ENCODE data around the gene FCN3.
"Not testable (repeated sequence)": the region's sequence is repeated elsewhere in the genome, so short reads cannot be mapped to it uniquely, and the experiment has no call there.

Gene FCN3

GRCh38 chr1:27399251-27400025 is 24.8 kb upstream of the FCN3 start:
- no peak for DNase-seq (ENCODE audit: low spot score)

GRCh38 chr1:27398405-27399149 is 24.0 kb upstream of the FCN3 start:
- DNase-seq (ENCODE audit: low spot score) = no peak

- DNase-seq (ENCODE audit: low spot score) = no peak
Observed at GRCh38 chr1:27397749-27398148, 23.1 kb upstream of the FCN3 start.

GRCh38 chr1:27397110-27397509 is 22.5 kb upstream of the FCN3 start:
- DNase-seq (ENCODE audit: low spot score) = no peak

- DNase-seq (ENCODE audit: low spot score) = peak; percentile 77
Observed at GRCh38 chr1:27395441-27396195, 21.0 kb upstream of the FCN3 start.

- no peak for DNase-seq (ENCODE audit: low spot score)
Observed at GRCh38 chr1:27394925-27395324, 20.3 kb upstream of the FCN3 start.

GRCh38 chr1:27394282-27394658 is 19.6 kb upstream of the FCN3 start:
- DNase-seq (ENCODE audit: low spot score) = no peak

GRCh38 chr1:27393641-27394281 is 19.1 kb upstream of the FCN3 start:
- DNase-seq (ENCODE audit: low spot score) = no peak

GRCh38 chr1:27392778-27393635 is 18.4 kb upstream of the FCN3 start:
- no peak for DNase-seq (ENCODE audit: low spot score)

GRCh38 chr1:27392096-27392777 is 17.6 kb upstream of the FCN3 start, which contains the start of gene GPR3:
Gene GPR3, plus strand, starts transcription at chr1:27392622. Its CDS starts 1,177 bp downstream, at chr1:27393799.
- DNase-seq (ENCODE audit: low spot score) = peak; percentile 86

- peak; percentile 53 for DNase-seq (ENCODE audit: low spot score)
Observed at GRCh38 chr1:27391511-27392095, 17.0 kb upstream of the FCN3 start.

- DNase-seq (ENCODE audit: low spot score) = peak; percentile 65
Observed at GRCh38 chr1:27388337-27389005, 13.8 kb upstream of the FCN3 start.

- not testable (repeated sequence) for DNase-seq (ENCODE audit: low spot score)
Observed at GRCh38 chr1:27384797-27385196, 10.2 kb upstream of the FCN3 start.

- no peak for DNase-seq (ENCODE audit: low spot score)
Observed at GRCh38 chr1:27383661-27384060, 9.0 kb upstream of the FCN3 start.

GRCh38 chr1:27383039-27383605 is 8.5 kb upstream of the FCN3 start, which contains the start of gene CD164L2:
Gene CD164L2, minus strand, starts transcription at chr1:27383333. Its CDS starts 94 bp downstream, at chr1:27383239.
- peak; percentile 32 for DNase-seq (ENCODE audit: low spot score)

GRCh38 chr1:27381969-27382762 is 7.5 kb upstream of the FCN3 start:
- DNase-seq (ENCODE audit: low spot score) = no peak

- no peak for DNase-seq (ENCODE audit: low spot score)
Observed at GRCh38 chr1:27380766-27381733, 6.4 kb upstream of the FCN3 start.
